ENCODE measurements around the gene MIGA2. TPM values are rescaled to one million over a fixed set of nuclear protein-coding genes. Genes with fewer than 3 reads are reported as not detected.

The MIGA2 gene, protein sequence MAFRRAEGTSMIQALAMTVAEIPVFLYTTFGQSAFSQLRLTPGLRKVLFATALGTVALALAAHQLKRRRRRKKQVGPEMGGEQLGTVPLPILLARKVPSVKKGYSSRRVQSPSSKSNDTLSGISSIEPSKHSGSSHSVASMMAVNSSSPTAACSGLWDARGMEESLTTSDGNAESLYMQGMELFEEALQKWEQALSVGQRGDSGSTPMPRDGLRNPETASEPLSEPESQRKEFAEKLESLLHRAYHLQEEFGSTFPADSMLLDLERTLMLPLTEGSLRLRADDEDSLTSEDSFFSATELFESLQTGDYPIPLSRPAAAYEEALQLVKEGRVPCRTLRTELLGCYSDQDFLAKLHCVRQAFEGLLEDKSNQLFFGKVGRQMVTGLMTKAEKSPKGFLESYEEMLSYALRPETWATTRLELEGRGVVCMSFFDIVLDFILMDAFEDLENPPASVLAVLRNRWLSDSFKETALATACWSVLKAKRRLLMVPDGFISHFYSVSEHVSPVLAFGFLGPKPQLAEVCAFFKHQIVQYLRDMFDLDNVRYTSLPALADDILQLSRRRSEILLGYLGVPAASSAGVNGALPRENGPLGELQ
- 16.6 and 31.9 TPM in 2 replicates for total RNA-seq

DNA sequence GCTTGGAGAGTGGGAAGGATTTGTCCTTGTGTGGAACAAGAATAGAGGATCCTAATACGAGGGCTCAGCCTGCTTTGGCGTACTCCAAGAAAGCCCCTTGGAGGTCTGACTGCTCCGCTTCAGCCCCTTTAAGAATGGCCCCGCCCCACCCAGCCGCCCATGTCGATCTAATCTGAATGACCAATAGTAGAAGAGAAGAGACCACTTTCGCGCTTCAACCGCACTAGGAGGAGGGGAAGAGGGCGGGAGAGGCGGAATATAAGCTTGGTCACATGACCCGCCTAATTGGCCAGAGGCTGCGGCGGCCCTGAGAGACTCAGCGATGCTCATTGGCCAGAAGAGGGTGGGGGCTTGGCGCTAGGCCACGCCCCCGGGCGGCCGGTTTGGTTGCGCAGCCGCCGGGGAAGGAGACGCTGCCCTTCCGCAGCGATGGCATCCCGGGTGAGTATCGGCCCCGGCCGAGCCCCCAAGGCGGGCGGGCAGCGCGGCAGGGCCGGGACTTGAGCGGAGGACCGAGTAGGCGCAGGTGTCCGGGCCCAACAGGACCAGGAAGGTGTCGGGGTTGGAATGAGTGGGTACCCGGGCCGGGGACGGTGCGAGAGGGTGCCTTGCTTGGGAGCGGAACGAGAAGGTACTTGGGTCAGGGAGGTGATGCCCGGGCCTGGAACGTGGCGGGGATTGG, at the start of gene MIGA2:
Gene MIGA2, plus strand, starts transcription at position 386 of the 682 bp plus-strand sequence. CDS start 3,969 bp downstream, outside the sequence.

DNA sequence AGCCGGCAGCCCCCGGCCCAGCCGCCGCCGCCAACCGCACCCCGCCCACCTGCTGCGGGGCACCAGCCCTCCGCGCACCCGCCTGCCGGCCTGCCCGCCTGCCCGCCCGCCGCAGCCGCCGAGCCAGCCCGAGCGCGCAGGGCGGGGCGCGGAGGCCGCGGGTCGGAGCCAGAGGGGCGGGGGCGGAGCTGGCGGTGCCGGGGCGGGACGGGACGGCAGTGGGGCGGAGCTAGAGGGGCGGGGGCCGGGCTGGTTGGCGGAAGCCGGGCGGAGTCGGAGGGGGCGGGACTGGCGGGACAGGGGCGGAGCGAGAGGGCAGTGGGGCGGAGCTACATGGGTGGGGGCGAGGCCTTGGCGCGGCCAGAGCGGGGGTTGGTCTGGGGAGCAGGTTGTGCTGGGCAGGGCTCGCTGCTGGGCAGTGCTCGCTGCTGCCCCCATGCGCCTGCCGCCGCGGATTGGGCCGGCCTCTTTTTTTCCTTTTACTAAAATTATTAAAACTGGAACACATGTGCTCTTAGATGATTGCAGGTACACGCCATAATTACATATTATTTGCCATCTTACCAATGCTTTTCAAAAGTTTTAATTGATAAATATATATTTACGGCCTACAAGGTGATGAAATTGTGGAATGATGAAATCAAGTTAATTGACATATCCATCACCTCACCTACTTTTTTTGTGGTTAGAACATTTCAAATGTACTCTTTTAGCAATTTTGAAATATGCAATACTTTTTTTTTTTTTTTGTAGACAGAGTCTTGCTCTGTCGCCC, 8.0 kb upstream of the MIGA2 start, which contains the start of gene SH3GLB2:
Gene SH3GLB2, minus strand, starts transcription at position 140 of the 775 bp plus-strand sequence. CDS start 177 bp downstream, outside the sequence.

GRCh38 chr9:129080601-129081387, 44.4 kb downstream of the MIGA2 start, which contains the start of gene DOLPP1:
Gene DOLPP1 (plus strand): TSS chr9:129081111. CDS start chr9:129081132, 21 bp downstream.

DNA sequence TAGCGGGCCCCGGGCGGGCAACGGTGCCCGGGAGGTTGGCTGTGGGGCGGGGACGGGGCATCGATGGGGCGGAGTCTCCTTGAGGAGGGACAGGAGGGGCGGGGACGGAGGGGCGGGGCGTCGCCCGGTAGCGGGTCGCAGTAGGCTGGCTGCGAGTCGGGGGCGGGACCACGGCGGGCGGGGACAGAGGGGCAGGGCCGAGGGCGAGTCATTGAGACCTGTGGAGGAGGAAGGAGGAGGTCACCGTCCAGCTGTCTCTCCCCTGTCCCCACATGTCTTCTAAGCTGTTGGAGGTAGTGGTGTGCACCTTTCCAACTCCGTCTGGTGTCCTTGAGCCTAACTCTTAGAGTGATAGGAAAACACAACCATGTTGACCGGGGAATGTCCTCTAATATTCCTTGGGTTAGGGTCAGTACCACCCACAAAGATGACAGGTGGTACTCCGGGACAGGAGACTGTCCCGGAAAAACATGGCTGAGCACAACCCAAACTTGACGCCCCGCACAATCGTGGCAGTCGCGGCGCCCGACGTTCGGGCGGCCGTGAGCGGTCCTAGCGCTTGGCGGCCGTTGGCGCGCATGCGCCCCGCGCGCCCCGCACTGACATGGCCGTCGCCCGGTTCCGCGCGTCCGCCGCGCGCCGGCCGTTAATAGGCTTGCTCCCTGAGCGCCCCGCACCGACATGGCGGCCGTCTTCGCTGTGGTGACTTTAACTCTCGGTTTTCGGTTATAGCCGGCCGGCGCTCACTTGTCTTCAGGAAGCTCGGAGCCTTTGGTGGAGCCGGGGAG, 74.5 kb downstream of the MIGA2 start, which contains the start of the genes CRAT and PTPA:
Gene CRAT, minus strand, starts transcription at position 54 of the 788 bp plus-strand sequence. CDS start 284 bp downstream, outside the sequence.
Gene PTPA, plus strand, starts transcription at position 676 of the 788 bp plus-strand sequence. CDS start 186 bp downstream, outside the sequence.

Other genes with a start within 250 kb of the MIGA2 start
- 14.3 and 30.7 TPM in 2 replicates for gene TBC1D13, start 249.4 kb upstream of the MIGA2 start, total RNA-seq
- gene ENDOG, start 218.1 kb upstream of the MIGA2 start, total RNA-seq, result 10.1 and 16.2 TPM in 2 replicates
- 17.2 and 40.4 TPM in 2 replicates for gene SPOUT1, start 206.8 kb upstream of the MIGA2 start, total RNA-seq
- 2.9 and 5.2 TPM in 2 replicates for gene KYAT1, start 154.7 kb upstream of the MIGA2 start, total RNA-seq
- gene LRRC8A, start 154.5 kb upstream of the MIGA2 start, total RNA-seq, result 41.9 and 45.4 TPM in 2 replicates
- 16.2 and 22.2 TPM in 2 replicates for gene PHYHD1, start 115.6 kb upstream of the MIGA2 start, total RNA-seq
- gene DOLK, start 89.0 kb upstream of the MIGA2 start, total RNA-seq, result 28.3 and 29.3 TPM in 2 replicates
- gene NUP188, start 88.9 kb upstream of the MIGA2 start, total RNA-seq, result 26.5 and 33.2 TPM in 2 replicates
- 32.7 and 36.5 TPM in 2 replicates for gene SH3GLB2, start 8.3 kb upstream of the MIGA2 start, total RNA-seq
- gene DOLPP1, start 44.5 kb downstream of the MIGA2 start, total RNA-seq, result 10.3 and 11.2 TPM in 2 replicates
- 49.8 and 54.1 TPM in 2 replicates for gene CRAT, start 74.2 kb downstream of the MIGA2 start, total RNA-seq
- 141 and 146 TPM in 2 replicates for gene PTPA, start 74.8 kb downstream of the MIGA2 start, total RNA-seq
- 55.6 and 58.3 TPM in 2 replicates for gene IER5L, start 141.6 kb downstream of the MIGA2 start, total RNA-seq

All from cardiac atrium fibroblast (primary cell).